ENCODE measurements around the gene GRAPL. TPM values are rescaled to one million over a fixed set of nuclear protein-coding genes. Genes with fewer than 3 reads are reported as not detected.
"Not testable (repeated sequence)": the region's sequence is repeated elsewhere in the genome, so short reads cannot be mapped to it uniquely, and the experiment has no call there.

Gene GRAPL
- total RNA-seq = 0.43 TPM in 1 of 2 replicates, not detected in the other

GRCh38 chr17:19127148-19127980 is at the start of gene GRAPL:
TSS of gene GRAPL (plus strand) at chr17:19127589. CDS start at chr17:19127620, 31 bp downstream.
- not testable (repeated sequence) for H3K4me3 ChIP-seq (ENCODE audit: low read depth, low read length); DNase-seq (ENCODE audit: low read depth)

GRCh38 chr17:19088804-19089685 is 38.3 kb upstream of the GRAPL start:
- H3K4me3 ChIP-seq (ENCODE audit: low read depth, low read length); DNase-seq (ENCODE audit: low read depth): not testable (repeated sequence)

GRCh38 chr17:19090058-19090772 is 37.2 kb upstream of the GRAPL start:
- DNase-seq (ENCODE audit: low read depth) = not testable (repeated sequence)

GRCh38 chr17:19092737-19093683 is 34.4 kb upstream of the GRAPL start:
- not testable (repeated sequence) for DNase-seq (ENCODE audit: low read depth); H3K4me3 ChIP-seq (ENCODE audit: low read depth, low read length)

More at GRCh38 chr17:19090058-19090772, 37.2 kb upstream of the GRAPL start:
- H3K4me3 ChIP-seq (ENCODE audit: low read depth, low read length) = not testable (repeated sequence)

GRCh38 chr17:19093684-19094438 is 33.5 kb upstream of the GRAPL start:
- not testable (repeated sequence) for DNase-seq (ENCODE audit: low read depth); H3K4me3 ChIP-seq (ENCODE audit: low read depth, low read length)

GRCh38 chr17:19108517-19108916 is 18.9 kb upstream of the GRAPL start:
- DNase-seq (ENCODE audit: low read depth); H3K4me3 ChIP-seq (ENCODE audit: low read depth, low read length): not testable (repeated sequence)

GRCh38 chr17:19110189-19111097 is 16.9 kb upstream of the GRAPL start:
- not testable (repeated sequence) for H3K4me3 ChIP-seq (ENCODE audit: low read depth, low read length)

GRCh38 chr17:19111111-19111711 is 16.2 kb upstream of the GRAPL start:
- not testable (repeated sequence) for DNase-seq (ENCODE audit: low read depth)
- peak overlapping the region; percentile 54 for H3K4me3 ChIP-seq (ENCODE audit: low read depth, low read length)

More at GRCh38 chr17:19110189-19111097, 16.9 kb upstream of the GRAPL start:
- DNase-seq (ENCODE audit: low read depth) = not testable (repeated sequence)

- H3K4me3 ChIP-seq (ENCODE audit: low read depth, low read length) = peak overlapping the region; percentile 43
- not testable (repeated sequence) for DNase-seq (ENCODE audit: low read depth)
Measured at GRCh38 chr17:19111801-19112458, 15.5 kb upstream of the GRAPL start.

- not testable (repeated sequence) for H3K4me3 ChIP-seq (ENCODE audit: low read depth, low read length); DNase-seq (ENCODE audit: low read depth)
Measured at GRCh38 chr17:19112459-19112826, 14.9 kb upstream of the GRAPL start.

- not testable (repeated sequence) for DNase-seq (ENCODE audit: low read depth); H3K4me3 ChIP-seq (ENCODE audit: low read depth, low read length)
Measured at GRCh38 chr17:19118695-19119094, 8.7 kb upstream of the GRAPL start.

- not testable (repeated sequence) for DNase-seq (ENCODE audit: low read depth); H3K4me3 ChIP-seq (ENCODE audit: low read depth, low read length)
Measured at GRCh38 chr17:19125289-19125688, 2.1 kb upstream of the GRAPL start.

- DNase-seq (ENCODE audit: low read depth); H3K4me3 ChIP-seq (ENCODE audit: low read depth, low read length): not testable (repeated sequence)
Measured at GRCh38 chr17:19129500-19129899, 2.1 kb downstream of the GRAPL start.

- H3K4me3 ChIP-seq (ENCODE audit: low read depth, low read length); DNase-seq (ENCODE audit: low read depth): not testable (repeated sequence)
Measured at GRCh38 chr17:19131108-19131507, 3.7 kb downstream of the GRAPL start.

GRCh38 chr17:19131772-19132171 is 4.4 kb downstream of the GRAPL start:
- not testable (repeated sequence) for DNase-seq (ENCODE audit: low read depth); H3K4me3 ChIP-seq (ENCODE audit: low read depth, low read length)
